Measurements from ENCODE around the gene WASHC3.

GRCh38 chr12:101982307-101982706 lies 79.5 kb downstream of the WASHC3 start:
- no peak for TF ChIP-seq CTCF (optimal IDR thresholded peaks at IDR 0.05 in 1 of 3, IDR thresholded peaks at IDR 0.05 in 1 of 3, conservative IDR thresholded peaks at IDR 0.05 in 1 of 3; ENCODE audit: extremely low read depth in 1 of 3, insufficient read depth in 2 of 3, low read length in 3 of 3)
- TF ChIP-seq EZH2 (IDR thresholded peaks at IDR 0.05; ENCODE audit: low read length), result no peak
